ENCODE results near the gene HLA-DOB.

DNA sequence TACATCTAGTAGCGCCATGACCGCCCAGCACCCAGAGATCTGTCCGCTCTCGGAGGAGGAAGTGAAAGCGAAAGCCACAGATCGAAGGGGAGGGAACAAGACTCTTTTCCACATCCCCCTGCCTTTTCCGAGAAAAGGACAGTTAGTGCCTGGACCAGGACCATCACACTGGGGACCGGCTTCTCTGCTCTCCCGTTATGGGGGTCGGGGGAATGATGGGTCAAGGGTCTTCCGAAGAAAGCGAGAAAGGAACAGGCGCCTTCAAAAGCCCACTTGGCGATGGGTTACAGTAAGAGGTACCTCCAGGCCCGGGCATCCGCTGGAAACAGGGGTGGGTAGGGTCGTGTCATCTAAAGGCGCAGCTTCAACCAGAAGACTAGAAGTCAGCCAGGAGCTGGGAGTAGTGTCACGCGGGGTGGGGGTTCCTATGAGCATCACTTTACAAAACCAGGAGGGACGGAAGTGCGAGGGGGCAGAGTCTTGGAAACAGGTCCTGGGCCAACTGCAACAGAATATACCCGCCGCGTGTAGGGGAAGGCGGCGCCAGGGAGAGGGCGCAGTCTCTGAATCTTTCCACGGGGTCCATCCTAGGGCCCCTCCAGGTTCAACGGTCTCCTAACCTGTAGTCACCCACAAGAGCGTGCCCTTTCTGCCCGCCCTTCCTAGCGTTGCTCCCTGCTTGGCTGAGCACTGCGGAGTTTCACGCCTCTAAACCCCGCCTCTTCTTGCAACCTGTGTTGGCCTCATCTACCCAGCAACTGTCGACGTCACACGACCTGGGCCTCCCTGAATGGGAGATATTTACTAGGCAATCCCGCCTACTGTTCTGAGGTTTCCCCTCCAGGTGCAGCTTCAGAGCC is 27.4 kb upstream of the HLA-DOB start, which contains the start of gene PSMB8:
- peak; percentile 82 for TF ChIP-seq POLR2A (IDR thresholded peaks at IDR 0.05)
- TF ChIP-seq, protein P1, sequence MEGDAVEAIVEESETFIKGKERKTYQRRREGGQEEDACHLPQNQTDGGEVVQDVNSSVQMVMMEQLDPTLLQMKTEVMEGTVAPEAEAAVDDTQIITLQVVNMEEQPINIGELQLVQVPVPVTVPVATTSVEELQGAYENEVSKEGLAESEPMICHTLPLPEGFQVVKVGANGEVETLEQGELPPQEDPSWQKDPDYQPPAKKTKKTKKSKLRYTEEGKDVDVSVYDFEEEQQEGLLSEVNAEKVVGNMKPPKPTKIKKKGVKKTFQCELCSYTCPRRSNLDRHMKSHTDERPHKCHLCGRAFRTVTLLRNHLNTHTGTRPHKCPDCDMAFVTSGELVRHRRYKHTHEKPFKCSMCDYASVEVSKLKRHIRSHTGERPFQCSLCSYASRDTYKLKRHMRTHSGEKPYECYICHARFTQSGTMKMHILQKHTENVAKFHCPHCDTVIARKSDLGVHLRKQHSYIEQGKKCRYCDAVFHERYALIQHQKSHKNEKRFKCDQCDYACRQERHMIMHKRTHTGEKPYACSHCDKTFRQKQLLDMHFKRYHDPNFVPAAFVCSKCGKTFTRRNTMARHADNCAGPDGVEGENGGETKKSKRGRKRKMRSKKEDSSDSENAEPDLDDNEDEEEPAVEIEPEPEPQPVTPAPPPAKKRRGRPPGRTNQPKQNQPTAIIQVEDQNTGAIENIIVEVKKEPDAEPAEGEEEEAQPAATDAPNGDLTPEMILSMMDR (IDR thresholded peaks at IDR 0.05), result peak; percentile 10 to 22 (median 17)
